ENCODE data around the gene CAPZA1.
A peak's percentile ranks its signal among the peaks of the same experiment; 100 is the strongest.

CAPZA1 gene

GRCh38 chr1:112674440-112674985, 54.9 kb downstream of the CAPZA1 start, which contains the start of gene MOV10 (continued):
- no peak for TF ChIP-seq PRDM2 (tag by site-specific recombination; IDR thresholded peaks at IDR 0.05; ENCODE audit: borderline replicate concordance)
- TF ChIP-seq FEZF1 (tag by site-specific recombination; IDR thresholded peaks at IDR 0.05) = no peak
- no peak for TF ChIP-seq MYNN (tag by site-specific recombination; IDR thresholded peaks at IDR 0.05; ENCODE audit: borderline replicate concordance)
- TF ChIP-seq ZNF366 (tag by site-specific recombination; conservative IDR thresholded peaks at IDR 0.05) = peak; percentile 79
- TF ChIP-seq ZNF138 (tag by site-specific recombination; IDR thresholded peaks at IDR 0.05; ENCODE audit: borderline replicate concordance) = no peak
- TF ChIP-seq ZSCAN16 (tag by site-specific recombination; IDR thresholded peaks at IDR 0.05) = 0 out of 2 replicates have a peak, but pooled peaks have one; percentile 27
- TF ChIP-seq ZNF121 (tag by site-specific recombination; IDR thresholded peaks at IDR 0.05) = peak; percentile 67; the same call in 1 of the 2 replicates
- no peak for TF ChIP-seq ZBTB49 (tag by site-specific recombination; IDR thresholded peaks at IDR 0.05; ENCODE audit: low read depth)
- no peak for TF ChIP-seq ZNF561 (tag by site-specific recombination; IDR thresholded peaks at IDR 0.05; ENCODE audit: borderline replicate concordance)
- TF ChIP-seq PBX3 (CRISPR knock-in tag; IDR thresholded peaks at IDR 0.05) = no peak
- no peak for TF ChIP-seq ZNF555 (tag by site-specific recombination; conservative IDR thresholded peaks at IDR 0.05)
- no peak for TF ChIP-seq ZNF202 (tag by site-specific recombination; IDR thresholded peaks at IDR 0.05; ENCODE audit: borderline replicate concordance)
- TF ChIP-seq ZNF133 (tag by site-specific recombination; IDR thresholded peaks at IDR 0.05) = no peak
- no peak for TF ChIP-seq SALL2 (tag by site-specific recombination; IDR thresholded peaks at IDR 0.05; ENCODE audit: borderline replicate concordance)
- no peak for TF ChIP-seq ZNF707 (tag by site-specific recombination; IDR thresholded peaks at IDR 0.05)
- TF ChIP-seq ZNF18 (tag by site-specific recombination; IDR thresholded peaks at IDR 0.05) = 0 out of 2 replicates have a peak, but pooled peaks have one; percentile 35
- no peak for TF ChIP-seq ZNF184 (tag by site-specific recombination; IDR thresholded peaks at IDR 0.05)
- TF ChIP-seq ZBTB11 (tag by site-specific recombination; conservative IDR thresholded peaks at IDR 0.05; ENCODE audit: low read depth) = peak; percentile 48; the same call in 1 of the 2 replicates
- TF ChIP-seq PATZ1 (tag by site-specific recombination; IDR thresholded peaks at IDR 0.05) = peak; percentile 96
- TF ChIP-seq ZNF214 (tag by site-specific recombination; IDR thresholded peaks at IDR 0.05; ENCODE audit: borderline replicate concordance) = no peak

All from HEK293 (cell line).